Neural progenitor cell (in vitro differentiated cells): ENCODE measurements around the gene SLC19A1.

Experiments
- CTCF ChIP-seq: fragments of 200-600 bp; sonication (generic); IDR thresholded peaks from 2 replicates; pipeline ENCODE4 v1.5.1; 2017; ENCODE audit warnings: antibody characterized with exemption, mild to moderate bottlenecking
- EZH2 ChIP-seq: fragments of 200-600 bp; sonication (generic); IDR thresholded peaks from 2 replicates; pipeline ENCODE4 v1.6.1; 2017; ENCODE audit warnings: antibody characterized with exemption, mild to moderate bottlenecking, moderate library complexity

- TF ChIP-seq CTCF (no peak), EZH2 (no peak)
Measured at GRCh38 chr21:45528028-45528705, 14.1 kb downstream of the SLC19A1 start.
